IMR-90 (cell line): Measurements from ENCODE around the gene TBCEL. TPM values are rescaled to one million over a fixed set of nuclear protein-coding genes. Genes with fewer than 3 reads are reported as not detected.

ENCODE experiments used
- ATAC-seq: fragments of 200-7000 bp; cut with Tn5 transposase; 2 replicates; pipeline ENCODE4 v1.9.1; 2020; ENCODE audit warnings: low read depth, mild to moderate bottlenecking, moderate library complexity
- BruUV-seq: library from RNA; stranded (reverse); fragments of 400-500 nt; replicated peaks from 2 replicates; lab custom pipeline; 2021; lab: Mats Ljungman, UMichigan
- CTCF ChIA-PET: fragments of 300-600 bp; formaldehyde crosslinking; extraction: SDS; loops from one replicate; lab custom pipeline; 2021; ENCODE audit warnings: antibody characterized with exemption; lab: Yijun Ruan, JAX
- POLR2A ChIA-PET: fragments of 300-600 bp; sonication (Branson Sonifier 250); formaldehyde crosslinking; loops from one replicate; lab custom pipeline; 2022; ENCODE audit warnings: antibody characterized with exemption; ENCODE audit not compliant: unreplicated experiment; lab: Charles Lee
- DNase-seq: peaks from one replicate; pipeline ENCODE4 v3.0.0; 2013
- H2AFZ ChIP-seq: replicated peaks from 2 replicates; pipeline ENCODE3; 2013; ENCODE audit warnings: low read length, mild to moderate bottlenecking; ENCODE audit not compliant: poor library complexity
- H2AK5ac ChIP-seq: 2 replicates; pipeline ENCODE4 v1.6.1; 2013; ENCODE audit warnings: low read depth, low read length, inconsistent platforms
- H2AK9ac ChIP-seq: replicated peaks from 2 replicates; pipeline ENCODE3; 2013; ENCODE audit warnings: mild to moderate bottlenecking, low read depth, low read length, moderate library complexity; ENCODE audit not compliant: poor library complexity
- H2BK120ac ChIP-seq: 2 replicates; pipeline ENCODE4 v1.6.1; 2013; ENCODE audit warnings: low read depth, low read length, inconsistent platforms
- H2BK15ac ChIP-seq: 3 replicates; pipeline ENCODE4 v1.6.1; 2013; ENCODE audit warnings: low read depth, low read length, inconsistent platforms
- H2BK20ac ChIP-seq: 2 replicates; pipeline ENCODE4 v1.6.1; 2013; ENCODE audit warnings: low read depth, mild to moderate bottlenecking, inconsistent platforms, low read length, moderate library complexity
- H2BK5ac ChIP-seq: 2 replicates; pipeline ENCODE4 v1.6.1; 2013; ENCODE audit warnings: mild to moderate bottlenecking, low read depth, low read length, inconsistent platforms; ENCODE audit not compliant: poor library complexity, severe bottlenecking
- H3K14ac ChIP-seq: replicated peaks from 2 replicates; pipeline ENCODE4 v1.6.1; 2013; ENCODE audit warnings: low read depth, low read length, inconsistent platforms
- H3K18ac ChIP-seq: 2 replicates; pipeline ENCODE4 v1.6.1; 2013; ENCODE audit warnings: low read depth, low read length, control low read depth
- H3K23ac ChIP-seq: 2 replicates; pipeline ENCODE4 v1.6.1; 2013; ENCODE audit warnings: low read depth, low read length, inconsistent platforms
- H3K27ac ChIP-seq: 2 replicates; pipeline ENCODE4 v1.5.1; 2013; ENCODE audit warnings: mild to moderate bottlenecking, control low read depth, low read length; ENCODE audit not compliant: insufficient read depth
- H3K27me3 ChIP-seq: 2 replicates; pipeline ENCODE4 v1.6.1; 2013; ENCODE audit warnings: low read length; ENCODE audit not compliant: control insufficient read depth, insufficient read depth
- H3K36me3 ChIP-seq: 2 replicates; pipeline ENCODE4 v1.6.1; 2013; ENCODE audit warnings: low read length, mixed read lengths; ENCODE audit not compliant: control insufficient read depth, insufficient read depth
- H3K4ac ChIP-seq: 2 replicates; pipeline ENCODE4 v1.6.1; 2013; ENCODE audit warnings: low read depth, low read length, inconsistent platforms
- H3K4me1 ChIP-seq: 2 replicates; pipeline ENCODE4 v1.6.1; 2013; ENCODE audit warnings: low read length, mixed read lengths; ENCODE audit not compliant: control insufficient read depth, insufficient read depth
- H3K4me2 ChIP-seq: 2 replicates; pipeline ENCODE4 v1.6.1; 2013; ENCODE audit warnings: low read depth, mild to moderate bottlenecking, control low read depth, low read length, moderate library complexity
- H3K4me3 ChIP-seq: 2 replicates; pipeline ENCODE4 v1.5.1; 2013; ENCODE audit warnings: low read depth, mild to moderate bottlenecking, control low read depth, low read length, moderate library complexity; ENCODE audit not compliant: insufficient read depth
- H3K56ac ChIP-seq: 2 replicates; pipeline ENCODE4 v1.6.1; 2013; ENCODE audit warnings: low read length, inconsistent platforms; ENCODE audit not compliant: insufficient read depth; ENCODE audit errors: extremely low read depth
- H3K79me1 ChIP-seq, 2 experiments: 2 replicates each; pipeline ENCODE4 v1.6.1; 2013; ENCODE audit warnings: low read length in 2 of 2, inconsistent platforms in 1 of 2, low read depth in 1 of 2
- H3K9ac ChIP-seq: 2 replicates; pipeline ENCODE4 v1.6.1; 2013; ENCODE audit warnings: low read depth, low read length, control low read depth
- H3K9me1 ChIP-seq: 2 replicates; pipeline ENCODE4 v1.6.1; 2013; ENCODE audit warnings: low read length, inconsistent platforms; ENCODE audit not compliant: insufficient read depth
- H3K9me3 ChIP-seq: 2 replicates; pipeline ENCODE4 v1.6.1; 2013; ENCODE audit warnings: low read length; ENCODE audit not compliant: control insufficient read depth, insufficient read depth
- H4K20me1 ChIP-seq: 2 replicates; pipeline ENCODE4 v1.6.1; 2013; ENCODE audit warnings: low read length, inconsistent platforms; ENCODE audit not compliant: insufficient read depth
- H4K5ac ChIP-seq: 2 replicates; pipeline ENCODE4 v1.6.1; 2013; ENCODE audit warnings: mild to moderate bottlenecking, low read depth, low read length, control low read depth
- H4K8ac ChIP-seq, 2 experiments: 2 replicates each; pipeline ENCODE4 v1.6.1; 2013; ENCODE audit warnings: low read depth in 2 of 2, low read length in 2 of 2, control low read depth in 1 of 2, inconsistent platforms in 1 of 2
- H4K91ac ChIP-seq: 2 replicates; pipeline ENCODE4 v1.6.1; 2013; ENCODE audit warnings: low read depth, low read length, inconsistent platforms; ENCODE audit not compliant: insufficient read depth
- CEBPB ChIP-seq: IDR thresholded peaks from 2 replicates; pipeline ENCODE4 v1.6.1; 2012; ENCODE audit warnings: low read depth, low read length, improper control_type of control experiment
- CHD1 ChIP-seq: IDR thresholded peaks from 2 replicates; pipeline ENCODE4 v1.6.1; 2012; ENCODE audit warnings: low read depth, low read length, improper control_type of control experiment
- ELK1 ChIP-seq: fragments of 150-350 bp; IDR thresholded peaks from 2 replicates; pipeline ENCODE4 v1.6.1; 2016; ENCODE audit warnings: low read depth, mild to moderate bottlenecking, low read length, moderate library complexity, borderline replicate concordance
- FOS ChIP-seq: fragments of 150-350 bp; IDR thresholded peaks from 2 replicates; pipeline ENCODE4 v1.6.1; 2016; ENCODE audit warnings: low read depth, low read length
- MAFK ChIP-seq: IDR thresholded peaks from 2 replicates; pipeline ENCODE4 v1.6.1; 2012; ENCODE audit warnings: low read depth, low read length, improper control_type of control experiment
- MAZ ChIP-seq: IDR thresholded peaks from 2 replicates; pipeline ENCODE4 v1.6.1; 2012; ENCODE audit warnings: low read depth, mild to moderate bottlenecking, low read length, improper control_type of control experiment, moderate library complexity, borderline replicate concordance
- MXI1 ChIP-seq: IDR thresholded peaks from 2 replicates; pipeline ENCODE4 v1.6.1; 2012; ENCODE audit warnings: low read depth, mild to moderate bottlenecking, low read length, moderate library complexity, borderline replicate concordance
- POLR2A ChIP-seq: IDR thresholded peaks from 2 replicates; pipeline ENCODE4 v1.6.1; 2012; ENCODE audit warnings: mild to moderate bottlenecking, low read depth, low read length
- RCOR1 ChIP-seq: IDR thresholded peaks from 2 replicates; pipeline ENCODE4 v1.6.1; 2012; ENCODE audit warnings: mild to moderate bottlenecking, low read length, improper control_type of control experiment; ENCODE audit not compliant: insufficient replicate concordance
- RFX5 ChIP-seq: IDR thresholded peaks from 2 replicates; pipeline ENCODE4 v1.8.0; 2012; ENCODE audit warnings: low read depth, mild to moderate bottlenecking, low read length, moderate library complexity
- SMC3 ChIP-seq: fragments of 150-350 bp; IDR thresholded peaks from 2 replicates; pipeline ENCODE4 v1.6.1; 2016; ENCODE audit warnings: low read depth, mild to moderate bottlenecking, antibody characterized with exemption, low read length, moderate library complexity
- WGBS, 2 experiments: methylation state at CpG; one replicate each; pipeline versions ENCODE4 v1.1.5 to v1.1.7; 2013; ENCODE audit warnings: missing lambda C conversion rate in 2 of 2; ENCODE audit not compliant: insufficient read length in 1 of 2; ENCODE audit errors: extremely low coverage in 2 of 2; 5-methylcytosine and 5-hydroxymethylcytosine counted together
- dilution Hi-C: fragments of 300-500 bp; cut with HindIII; formaldehyde crosslinking; loops from one replicate; pipeline ENCODE4 v1.14.3; 2018; ENCODE audit warnings: low sequenced_read_pairs; ENCODE audit not compliant: unreplicated experiment
- in situ Hi-C: fragments of 300-500 bp; cut with MboI; formaldehyde crosslinking; loops from 3 replicates; pipeline ENCODE4 v1.14.3; 2019; ENCODE audit warnings: low sequenced_read_pairs, inconsistent platforms, mixed read lengths
- intact Hi-C: fragments of 100-400 bp; cut with micrococcal nuclease; formaldehyde crosslinking; loops from 2 replicates; pipeline ENCODE4 v1.10.0; 2022
- polyA plus RNA-seq, 3 experiments: library from polyadenylated mRNA; depleted of rRNA; stranded (reverse); fragments of >200 nt; gene quantifications; 2 replicates each; pipeline ENCODE4 v1.2.3, GENCODE V29; 2012; ENCODE audit warnings: low replicate concordance in 1 of 3
- total RNA-seq: library from RNA; depleted of rRNA; stranded (reverse); fragments of >200 nt; gene quantifications from 2 replicates; pipeline ENCODE4 v1.2.3, GENCODE V29; 2012
- TF ChIP-seq, protein P1 (sequence below): fragments of 150-350 bp; IDR thresholded peaks from 2 replicates; pipeline ENCODE4 v1.6.1; 2017; ENCODE audit warnings: mild to moderate bottlenecking, antibody characterized with exemption, low read length, low read depth

TBCEL gene
- total and polyA plus RNA-seq, 2 of the 4 experiments (the other 2 are of a cell fraction) = 7.1 to 21.0 TPM

DNA sequence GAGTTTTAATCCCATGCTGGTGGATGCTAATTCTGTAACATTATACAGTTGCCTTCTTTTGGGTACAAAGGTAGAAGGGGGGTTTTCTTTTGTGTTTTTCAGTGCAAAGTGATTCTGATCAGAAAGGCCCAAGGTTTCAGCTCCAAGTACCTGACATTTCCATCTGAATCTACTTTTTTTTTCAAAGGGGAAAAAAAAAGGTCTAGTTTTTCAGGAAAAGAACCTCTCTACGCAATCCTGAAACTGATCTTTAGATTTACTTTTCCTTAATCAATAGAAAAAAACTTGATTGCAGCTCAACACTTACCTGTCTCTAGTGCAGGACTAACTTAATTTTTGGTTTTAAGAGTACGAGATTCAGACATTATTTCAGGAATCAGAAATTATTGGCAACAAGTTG is 77.0 kb downstream of the TBCEL start, which contains the start of gene TECTA:
Gene TECTA (plus strand): TSS at position 301 of the 400 bp plus-strand sequence. CDS start 1,423 bp downstream, outside the sequence.
- H3K9me3 ChIP-seq = no peaks in the 10 kb centered on the region
- TF ChIP-seq SMC3 (no peak), POLR2A (no peak), MAZ (no peak), MXI1 (no peak), CEBPB (no peak), ELK1 (no peak), RFX5 (no peak), RCOR1 (no peak), FOS (no peak), CHD1 (no peak), MAFK (no peak)
- TF ChIP-seq, protein P1, sequence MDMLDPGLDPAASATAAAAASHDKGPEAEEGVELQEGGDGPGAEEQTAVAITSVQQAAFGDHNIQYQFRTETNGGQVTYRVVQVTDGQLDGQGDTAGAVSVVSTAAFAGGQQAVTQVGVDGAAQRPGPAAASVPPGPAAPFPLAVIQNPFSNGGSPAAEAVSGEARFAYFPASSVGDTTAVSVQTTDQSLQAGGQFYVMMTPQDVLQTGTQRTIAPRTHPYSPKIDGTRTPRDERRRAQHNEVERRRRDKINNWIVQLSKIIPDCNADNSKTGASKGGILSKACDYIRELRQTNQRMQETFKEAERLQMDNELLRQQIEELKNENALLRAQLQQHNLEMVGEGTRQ = no peak
- no peak within 1 kb of the TSS for H2BK5ac ChIP-seq
- no CpG with 5 or more reads among the region's 2 CpGs for WGBS, 2 experiments
- intact Hi-C loops = no loop called here
- no peak within 1 kb of the TSS for H2BK20ac ChIP-seq
- H3K79me1 ChIP-seq = no peaks in the 10 kb centered on the region
- H3K4me2 ChIP-seq = peak within 1 kb of the TSS; percentile 33; the same call in 1 of the 2 replicates
- no peak within 1 kb of the TSS for H2AFZ ChIP-seq
- no peak within 1 kb of the TSS for H2AK5ac ChIP-seq
- H3K4me3 ChIP-seq = no peak within 1 kb of the TSS
- CTCF ChIA-PET = no interaction called here
- in situ Hi-C loops = no loop called here
- H2BK15ac ChIP-seq = no peak within 1 kb of the TSS
- no peak within 1 kb of the TSS for H4K8ac ChIP-seq
- no peak within 1 kb of the TSS for H2BK120ac ChIP-seq
- ATAC-seq (no peak), DNase-seq (no peak)
- H2AK9ac ChIP-seq = no peak within 1 kb of the TSS
- H3K9ac ChIP-seq = no peak within 1 kb of the TSS
- no peak within 1 kb of the TSS for H4K91ac ChIP-seq
- H3K27me3 ChIP-seq = peaks cover 42% of the 10 kb centered on the region
- no peak within 1 kb of the TSS for H3K14ac ChIP-seq
- H3K36me3 ChIP-seq = no peaks in the 10 kb centered on the region
- dilution Hi-C loops = no loop called here
- H3K23ac ChIP-seq = no peak within 1 kb of the TSS; the same call in 1 of the 2 replicates
- peaks cover 8% of the 10 kb centered on the region for H3K4me1 ChIP-seq
- BruUV-seq = no TSS peak
- no peak within 1 kb of the TSS for H3K27ac ChIP-seq
- peak within 1 kb of the TSS; percentile 27; the same call in 1 of the 2 replicates for H3K18ac ChIP-seq
- H3K9me1 ChIP-seq = peaks cover 4% of the 10 kb centered on the region; the same call in 1 of the 2 replicates
- POLR2A ChIA-PET = no interaction called here
- no peak within 1 kb of the TSS; the same call in 1 of the 2 replicates for H3K4ac ChIP-seq
- H4K5ac ChIP-seq = no peak within 1 kb of the TSS
- peaks cover 4% of the 10 kb centered on the region; the same call in 1 of the 2 replicates for H4K20me1 ChIP-seq
- H3K56ac ChIP-seq = no peak within 1 kb of the TSS
